HG02943 (cell line): ENCODE data around the gene SZT2.
"Not testable (repeated sequence)": the region's sequence is repeated elsewhere in the genome, so short reads cannot be mapped to it uniquely, and the experiment has no call there.

Source experiments
- ATAC-seq: cut with Tn5 transposase; IDR thresholded peaks from one replicate; pipeline ENCODE4 v1.9.1; 2021; ENCODE audit warnings: mild to moderate bottlenecking, low read depth, moderate library complexity; ENCODE audit not compliant: unreplicated experiment

The SZT2 gene

GRCh38 chr1:43386676-43387075 is 3.0 kb upstream of the SZT2 start:
- no peak for ATAC-seq

DNA sequence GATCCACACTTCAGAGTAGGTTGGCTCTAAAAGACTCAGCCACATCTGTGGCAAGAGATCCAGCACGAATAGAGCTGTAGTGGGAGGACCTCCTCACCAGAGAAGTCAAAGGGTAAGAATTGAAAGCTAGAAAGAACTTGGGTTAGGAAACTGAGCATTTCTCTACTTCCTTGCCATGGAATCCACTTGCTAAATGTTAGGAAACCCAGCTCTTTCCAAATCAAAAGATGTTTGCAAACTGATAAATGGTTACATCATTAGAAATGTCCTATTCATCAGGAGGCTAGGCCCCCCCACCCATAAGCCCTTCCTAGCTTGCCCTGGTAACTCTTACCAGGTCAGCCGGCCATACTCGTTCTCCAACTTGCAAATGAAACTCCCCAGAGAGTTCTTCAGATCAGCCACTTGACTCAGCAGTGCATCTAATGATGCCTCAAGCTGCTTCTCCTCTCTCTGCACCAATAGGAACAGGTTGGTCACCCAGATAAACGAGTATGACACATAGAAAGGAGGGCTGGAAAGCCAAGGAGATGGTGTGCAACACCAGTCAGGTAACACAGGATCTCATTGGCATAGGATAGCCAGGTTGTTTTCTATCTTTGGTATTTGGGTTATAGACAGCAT is 1.6 kb upstream of the SZT2 start:
- ATAC-seq: no peak

DNA sequence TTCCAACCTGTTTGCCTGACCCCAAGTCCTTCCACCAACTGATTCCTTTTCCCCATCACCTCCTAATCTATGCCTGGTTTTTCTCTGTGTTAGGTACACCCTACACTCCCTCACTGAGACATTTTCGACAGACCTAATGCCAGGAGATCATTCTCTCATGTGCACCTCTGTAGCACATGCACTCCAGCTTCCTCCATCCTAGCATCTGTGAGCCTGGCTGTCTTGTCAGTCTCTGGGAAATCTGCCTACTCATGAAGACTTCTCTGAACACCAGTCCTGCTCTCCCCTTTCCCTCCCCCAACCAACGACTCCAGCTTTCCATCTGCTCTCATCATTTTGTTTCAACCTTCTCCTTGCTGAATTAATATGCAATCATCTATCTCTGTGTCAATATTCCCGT is 1.1 kb upstream of the SZT2 start:
- ATAC-seq: no peak

DNA sequence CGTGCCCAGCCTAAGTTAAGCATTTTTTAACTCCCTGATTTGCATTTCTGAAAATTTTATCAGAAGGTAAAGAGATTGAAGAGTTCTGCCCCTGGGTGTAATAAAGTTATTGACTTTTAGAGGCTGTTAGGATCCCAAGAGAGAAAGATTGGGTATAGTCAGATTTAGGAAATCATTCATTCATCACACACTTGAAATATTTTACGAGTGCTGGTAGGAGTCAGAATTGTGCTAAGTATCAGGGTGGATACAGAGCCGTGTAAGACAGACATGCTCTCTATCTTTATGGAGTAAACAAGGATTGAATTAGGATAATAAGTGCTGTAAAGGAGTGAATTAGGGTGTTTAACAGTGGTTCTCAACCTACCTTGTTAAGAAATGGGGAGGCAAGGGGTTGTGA is 3.0 kb downstream of the SZT2 start:
- no peak for ATAC-seq

DNA sequence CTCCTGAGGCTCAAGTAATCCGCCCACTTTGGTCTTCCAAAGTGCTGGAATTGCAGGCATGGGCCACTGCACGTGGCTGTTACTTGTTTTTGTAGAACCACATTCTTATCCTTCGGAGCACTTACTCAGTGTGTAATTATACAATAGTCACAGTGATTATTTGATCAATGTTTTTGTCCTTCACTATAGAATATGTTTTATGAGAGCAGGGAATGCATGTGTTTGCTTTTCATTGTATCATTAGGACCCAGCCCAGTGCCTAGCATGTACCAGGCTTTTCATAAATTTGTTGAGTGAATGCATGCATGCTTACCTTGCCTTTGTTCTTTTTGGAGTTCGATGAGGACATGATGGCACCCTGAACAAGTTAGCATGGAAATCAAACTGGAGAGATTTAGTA is 5.8 kb downstream of the SZT2 start:
- ATAC-seq: no peak

GRCh38 chr1:43396059-43396458 is 6.4 kb downstream of the SZT2 start:
- ATAC-seq: no peak

DNA sequence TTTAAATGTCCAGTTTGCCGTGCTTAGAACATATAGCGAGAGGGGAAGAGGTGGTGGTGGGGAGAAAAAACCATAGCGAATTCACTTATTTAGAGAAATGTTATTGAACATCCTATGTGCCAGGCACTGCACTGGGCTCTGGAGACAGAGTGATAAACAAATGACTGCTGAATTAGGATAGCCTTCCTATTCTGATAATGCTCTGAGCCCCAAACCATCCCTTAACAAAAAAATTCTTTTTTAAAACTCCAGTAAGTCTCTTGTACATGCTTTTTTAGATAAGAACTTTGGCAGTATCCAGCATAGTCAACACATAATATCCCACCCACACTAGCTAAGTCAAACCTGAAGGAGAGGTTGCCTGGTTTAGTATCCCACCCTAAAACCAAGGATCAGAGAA is 8.5 kb downstream of the SZT2 start:
- ATAC-seq: no peak

DNA sequence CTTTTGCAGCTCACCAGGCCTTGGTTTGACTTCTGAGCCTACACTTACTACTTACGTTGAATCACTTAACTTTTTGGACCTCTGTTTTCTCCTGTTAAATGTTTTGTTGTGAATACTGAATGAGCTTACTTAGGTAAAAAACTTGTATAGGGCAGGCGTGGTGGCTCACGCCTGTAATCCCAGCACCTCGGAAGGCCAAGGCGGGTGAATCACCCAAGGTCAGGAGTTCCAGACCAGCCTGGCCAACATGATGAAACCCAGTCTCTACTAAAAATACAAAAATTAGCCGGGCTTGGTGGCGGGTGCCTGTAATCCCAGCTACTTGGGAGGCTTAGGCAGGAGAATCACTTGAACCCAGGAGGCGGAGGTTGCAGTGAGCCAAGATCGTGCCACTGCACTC is 10.7 kb downstream of the SZT2 start:
- not testable (repeated sequence) for ATAC-seq

DNA sequence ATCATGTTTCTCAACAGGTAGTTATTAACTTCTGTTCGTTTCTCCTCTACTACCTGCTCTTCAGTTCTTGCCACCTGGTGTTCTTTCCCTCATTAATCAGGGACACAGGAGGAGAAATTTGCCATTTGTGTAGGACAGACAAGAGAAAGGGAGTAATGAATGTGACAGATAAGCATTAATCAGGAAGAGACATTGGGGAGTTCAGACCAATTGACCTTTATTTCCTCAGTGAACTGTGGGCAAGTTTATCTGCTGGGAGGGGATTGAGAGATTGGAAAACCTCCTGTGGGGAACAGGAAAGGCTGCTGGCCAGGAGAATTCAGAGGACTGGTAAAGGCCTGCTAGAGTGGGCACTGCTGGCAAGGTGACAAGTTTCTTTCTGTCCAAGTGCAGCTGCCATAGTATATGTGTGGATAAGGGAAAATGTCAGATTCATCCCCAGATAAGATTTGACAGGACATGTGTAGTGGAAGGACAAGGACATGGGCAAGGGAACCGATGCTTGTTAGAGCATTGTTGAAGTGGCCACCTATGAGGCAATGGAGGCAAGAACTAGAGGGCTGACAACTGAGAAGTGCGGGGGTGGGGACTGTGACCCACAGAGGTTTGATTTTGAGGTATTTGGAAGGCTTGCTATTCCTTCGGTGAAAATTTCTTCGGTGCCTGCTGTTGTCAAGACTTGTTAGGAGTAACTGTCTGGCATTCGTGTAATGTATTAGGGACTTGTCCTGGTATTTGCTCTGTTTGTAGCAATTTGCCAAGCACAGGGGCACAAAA is 12.6 kb downstream of the SZT2 start:
- no peak for ATAC-seq

DNA sequence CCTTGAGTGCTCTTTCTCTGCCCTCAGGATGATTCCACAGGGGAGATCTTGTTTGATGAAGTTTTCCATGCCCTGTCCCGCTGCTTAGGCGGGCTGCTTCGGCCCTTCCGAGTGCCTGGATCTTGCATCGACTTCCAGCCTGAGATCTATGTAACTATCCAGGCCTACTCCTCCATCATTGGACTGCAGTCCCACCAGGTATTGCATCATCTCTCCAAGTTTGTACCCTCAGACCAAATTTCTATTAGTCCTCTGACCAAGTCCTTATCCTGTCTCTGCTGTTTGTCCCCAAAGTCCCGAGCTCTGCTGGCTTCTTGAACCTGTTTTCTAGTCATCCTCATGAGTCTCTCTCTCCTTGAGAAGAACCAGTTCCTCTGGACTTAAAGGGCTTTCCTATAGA is 14.7 kb downstream of the SZT2 start:
- ATAC-seq: no peak

DNA sequence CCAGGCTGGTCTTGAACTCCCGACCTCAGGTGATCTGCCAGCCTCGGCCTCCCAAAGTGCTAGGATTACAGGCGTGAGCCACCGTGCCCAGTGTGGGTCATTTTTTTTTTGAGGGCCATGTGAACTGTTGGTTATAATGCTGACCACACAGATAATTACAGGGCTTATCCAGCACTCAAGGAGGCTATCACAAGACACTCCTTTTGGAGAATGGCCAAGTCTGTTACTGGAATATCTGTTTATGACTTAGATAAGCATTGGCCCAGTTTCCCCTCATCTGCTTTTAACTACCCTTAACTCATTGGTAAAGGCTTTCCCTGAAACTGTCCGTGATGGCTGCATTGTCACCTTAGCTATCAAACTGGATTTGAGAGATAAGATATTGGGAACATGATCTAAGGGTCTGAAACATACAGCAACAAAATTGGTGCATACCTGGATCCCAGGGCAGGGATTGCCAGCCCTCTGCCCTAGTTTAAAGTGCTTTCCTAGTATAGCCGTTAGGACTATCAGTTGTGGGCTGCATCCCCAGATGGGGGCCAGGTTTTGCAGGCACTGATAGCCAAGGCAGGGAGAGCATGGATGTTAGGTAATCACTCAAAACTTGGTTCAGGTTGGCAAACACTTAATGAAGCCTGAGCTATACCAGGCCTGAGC is 15.6 kb downstream of the SZT2 start:
- ATAC-seq: no peak

GRCh38 chr1:43405876-43406234 is 16.2 kb downstream of the SZT2 start:
- ATAC-seq: no peak

GRCh38 chr1:43410571-43410970 is 20.9 kb downstream of the SZT2 start:
- no peak for ATAC-seq

GRCh38 chr1:43413426-43413825 is 23.7 kb downstream of the SZT2 start:
- ATAC-seq: not testable (repeated sequence)

- ATAC-seq: no peak
Measured at GRCh38 chr1:43414634-43415223, 25.0 kb downstream of the SZT2 start.

DNA sequence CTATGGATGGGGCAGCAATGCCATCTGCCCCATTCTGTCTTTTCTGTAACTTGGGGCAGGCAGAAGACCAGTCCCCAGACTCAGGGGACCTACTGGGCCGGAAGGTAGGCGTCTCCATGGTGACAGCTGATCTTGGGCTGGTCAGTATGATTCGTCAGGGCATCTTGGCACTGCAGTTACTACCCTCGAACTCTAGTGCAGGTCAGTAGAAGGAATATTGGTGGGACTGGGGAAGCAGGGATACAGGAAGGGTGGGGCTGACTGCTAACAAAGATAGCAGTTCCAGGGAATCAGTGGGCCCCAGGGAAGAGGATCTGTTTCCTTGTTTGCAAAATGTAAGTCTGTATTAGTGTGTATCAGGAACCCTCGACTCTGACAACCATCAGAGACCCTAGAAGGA is 26.2 kb downstream of the SZT2 start:
- ATAC-seq: no peak

DNA sequence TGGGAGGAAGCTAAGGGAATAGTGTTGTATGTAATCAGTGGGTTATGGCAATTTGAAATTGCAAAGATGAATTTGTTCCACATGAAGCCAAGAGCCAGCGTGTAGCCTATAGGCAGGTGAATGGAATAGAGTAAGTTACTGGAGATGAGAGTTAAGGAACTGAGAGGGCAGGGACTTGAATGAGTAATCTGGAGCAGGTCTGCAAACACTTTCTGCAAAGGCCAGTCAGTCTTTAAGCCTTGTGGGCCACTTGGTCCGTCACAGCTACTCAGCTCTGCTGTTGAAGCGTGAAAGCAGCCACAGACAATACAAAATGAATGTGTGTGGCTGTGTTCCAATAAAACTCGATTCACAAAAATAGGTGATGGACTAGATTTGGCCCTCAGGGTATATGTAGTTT is 29.2 kb downstream of the SZT2 start:
- no peak for ATAC-seq

DNA sequence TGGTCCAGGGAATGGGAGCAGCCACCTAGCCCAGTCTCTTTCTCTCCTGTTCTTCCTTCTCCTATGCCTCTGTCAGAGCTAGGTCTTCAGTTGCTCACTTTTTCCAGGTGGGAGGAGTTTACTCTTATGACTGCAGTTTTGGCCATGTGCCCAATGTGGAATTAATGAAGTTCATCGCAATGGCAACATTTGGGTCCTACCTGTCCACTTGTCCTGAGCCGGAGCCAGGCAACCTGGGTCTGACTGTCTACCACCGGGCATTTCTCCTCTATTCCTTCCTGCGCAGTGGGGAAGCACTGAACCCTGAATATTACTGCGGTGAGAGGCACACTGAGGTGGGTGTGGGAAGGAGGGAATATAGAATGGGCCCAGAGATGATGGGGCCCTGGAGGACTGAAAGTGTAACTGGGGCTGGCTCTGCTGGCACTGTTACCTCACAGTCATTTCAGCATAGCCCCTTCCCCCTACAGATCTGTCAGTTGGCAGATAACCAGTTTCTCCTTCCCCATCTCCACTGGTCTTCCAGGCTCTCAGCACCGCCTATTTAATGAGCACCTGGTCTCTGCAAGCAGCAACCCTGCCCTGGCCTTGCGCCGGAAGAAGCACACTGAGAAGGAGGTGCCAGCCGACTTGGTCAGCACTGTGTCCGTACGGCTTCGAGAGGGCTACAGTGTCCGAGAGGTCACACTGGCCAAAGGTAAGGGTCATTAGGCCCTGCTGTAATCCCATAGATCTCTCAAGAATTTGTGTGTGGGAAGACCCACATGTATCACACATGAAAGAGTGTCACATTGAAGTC is 30.1 kb downstream of the SZT2 start:
- ATAC-seq: no peak

- no peak for ATAC-seq
Measured at GRCh38 chr1:43420874-43421273, 31.2 kb downstream of the SZT2 start.

GRCh38 chr1:43421396-43421795 is 31.7 kb downstream of the SZT2 start:
- no peak for ATAC-seq
